Epithelial cell of esophagus (primary cell): ENCODE results near the gene PLOD2.

Experiments used
- DNase-seq: peaks from one replicate; pipeline ENCODE4 v3.0.0; 2010; ENCODE audit warnings: low read depth
- H3K4me3 ChIP-seq: 2 replicates; pipeline ENCODE4 v1.5.1; 2011; ENCODE audit warnings: mild to moderate bottlenecking, low read length, control low read depth
- TF ChIP-seq, protein P1 (sequence below): IDR thresholded peaks from 2 replicates; pipeline ENCODE4 v1.5.1; 2011; ENCODE audit warnings: low read depth, mild to moderate bottlenecking, low read length, control low read depth, inconsistent platforms; ENCODE audit not compliant: insufficient read depth; ENCODE audit errors: missing control alignments

PLOD2 gene

DNA sequence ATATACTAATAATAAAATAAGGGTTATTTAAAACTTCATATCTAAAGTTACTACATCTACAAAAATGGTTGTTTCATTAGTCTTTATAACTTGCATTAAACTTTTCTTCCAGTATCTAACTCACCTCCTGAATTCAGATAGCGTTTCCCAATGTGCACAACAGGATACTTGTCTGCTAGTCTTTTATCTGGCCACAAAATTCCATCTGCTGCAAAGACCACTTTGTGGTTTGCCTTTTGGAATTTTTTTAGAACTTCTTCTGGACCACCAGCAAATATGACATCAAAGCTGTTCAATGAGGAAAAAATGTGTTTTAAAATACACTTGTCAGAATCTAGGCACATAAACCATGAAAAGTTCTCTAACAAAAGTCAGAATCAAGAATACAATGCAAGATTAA, 50.8 kb downstream of the PLOD2 start:
- DNase-seq, result no peak
- H3K4me3 ChIP-seq, result no peak overlapping the region
- TF ChIP-seq, protein P1, sequence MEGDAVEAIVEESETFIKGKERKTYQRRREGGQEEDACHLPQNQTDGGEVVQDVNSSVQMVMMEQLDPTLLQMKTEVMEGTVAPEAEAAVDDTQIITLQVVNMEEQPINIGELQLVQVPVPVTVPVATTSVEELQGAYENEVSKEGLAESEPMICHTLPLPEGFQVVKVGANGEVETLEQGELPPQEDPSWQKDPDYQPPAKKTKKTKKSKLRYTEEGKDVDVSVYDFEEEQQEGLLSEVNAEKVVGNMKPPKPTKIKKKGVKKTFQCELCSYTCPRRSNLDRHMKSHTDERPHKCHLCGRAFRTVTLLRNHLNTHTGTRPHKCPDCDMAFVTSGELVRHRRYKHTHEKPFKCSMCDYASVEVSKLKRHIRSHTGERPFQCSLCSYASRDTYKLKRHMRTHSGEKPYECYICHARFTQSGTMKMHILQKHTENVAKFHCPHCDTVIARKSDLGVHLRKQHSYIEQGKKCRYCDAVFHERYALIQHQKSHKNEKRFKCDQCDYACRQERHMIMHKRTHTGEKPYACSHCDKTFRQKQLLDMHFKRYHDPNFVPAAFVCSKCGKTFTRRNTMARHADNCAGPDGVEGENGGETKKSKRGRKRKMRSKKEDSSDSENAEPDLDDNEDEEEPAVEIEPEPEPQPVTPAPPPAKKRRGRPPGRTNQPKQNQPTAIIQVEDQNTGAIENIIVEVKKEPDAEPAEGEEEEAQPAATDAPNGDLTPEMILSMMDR, result no peak

DNA sequence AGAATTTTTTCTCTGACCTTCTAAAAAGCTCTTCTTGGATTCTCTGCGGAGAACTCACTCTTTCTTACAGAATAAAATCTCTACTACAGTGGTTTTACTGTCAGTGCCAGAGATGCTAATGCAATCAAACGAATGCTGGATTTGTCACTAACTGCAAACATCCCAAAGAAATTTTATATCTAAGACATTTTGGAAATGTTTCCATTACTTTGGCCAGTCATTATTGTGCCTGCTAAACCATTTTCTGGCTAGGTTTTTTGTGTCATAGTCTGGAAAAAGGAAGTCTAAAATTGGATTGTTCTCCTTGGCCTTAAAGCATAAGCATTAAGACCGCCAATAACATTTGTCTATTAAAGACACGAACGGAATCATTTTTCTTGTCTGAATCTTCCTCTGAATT, 54.0 kb downstream of the PLOD2 start:
- DNase-seq, result no peak
- TF ChIP-seq, protein P1, result no peak
- no peak overlapping the region for H3K4me3 ChIP-seq

DNA sequence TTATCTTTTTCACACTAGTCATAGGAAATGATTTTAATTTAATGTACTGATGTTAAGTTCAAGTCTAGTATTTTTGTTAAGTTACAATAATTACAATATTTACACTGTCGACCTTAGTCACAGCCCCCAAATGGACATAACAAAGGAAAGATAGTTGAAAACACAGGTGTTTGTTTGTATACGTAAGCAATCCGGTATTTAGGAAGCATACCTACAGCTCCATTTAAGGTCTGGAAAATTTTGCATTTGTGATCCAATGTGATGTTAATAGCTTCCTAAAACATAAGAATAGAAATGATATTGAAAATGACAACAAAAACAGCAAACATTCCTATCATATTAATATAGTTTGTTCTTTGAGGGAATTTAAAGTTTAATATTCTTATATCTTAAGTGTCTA, 56.9 kb downstream of the PLOD2 start:
- H3K4me3 ChIP-seq, result no peak overlapping the region
- DNase-seq, result no peak
- TF ChIP-seq, protein P1, result no peak

DNA sequence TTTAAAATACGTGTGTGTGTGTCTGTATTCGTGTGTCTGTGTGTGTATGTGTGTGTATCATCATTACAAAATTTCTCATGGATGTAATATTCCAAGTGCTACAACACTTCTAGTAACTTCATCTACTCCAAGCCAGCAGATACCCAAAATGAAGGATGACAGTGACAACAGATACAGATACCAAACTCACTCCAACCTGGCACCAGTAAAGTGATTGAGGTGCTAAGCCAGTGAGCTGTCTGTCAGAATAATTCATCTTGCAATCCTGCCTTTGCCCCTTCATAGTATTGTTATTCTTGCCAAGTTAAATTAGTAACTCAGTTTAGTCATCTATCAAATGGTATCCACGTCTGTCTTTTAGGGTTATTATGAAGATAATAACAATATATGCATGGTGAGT, 58.1 kb downstream of the PLOD2 start:
- TF ChIP-seq, protein P1, result no peak
- H3K4me3 ChIP-seq, result no peak overlapping the region
- no peak for DNase-seq

DNA sequence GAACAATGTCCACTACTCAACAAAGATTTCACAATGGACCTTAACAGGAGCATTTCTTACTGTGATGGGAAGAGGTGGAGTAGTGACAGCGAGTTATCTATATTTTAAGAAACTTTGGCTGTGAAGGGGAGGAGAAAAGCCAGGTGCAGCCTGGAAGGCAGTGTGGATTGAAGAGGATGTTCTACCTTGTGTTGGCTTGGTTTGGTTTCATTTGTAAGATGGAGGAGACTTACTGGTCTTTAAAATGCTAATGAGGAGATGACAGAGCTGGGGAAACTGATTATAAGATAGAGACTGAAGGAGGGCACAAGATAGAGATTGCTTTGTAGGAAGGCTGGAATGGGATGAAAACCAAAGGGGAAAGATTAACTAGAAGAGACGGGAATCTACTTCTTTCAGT, 59.4 kb downstream of the PLOD2 start:
- TF ChIP-seq, protein P1, result no peak
- no peak for DNase-seq
- H3K4me3 ChIP-seq, result no peak overlapping the region

DNA sequence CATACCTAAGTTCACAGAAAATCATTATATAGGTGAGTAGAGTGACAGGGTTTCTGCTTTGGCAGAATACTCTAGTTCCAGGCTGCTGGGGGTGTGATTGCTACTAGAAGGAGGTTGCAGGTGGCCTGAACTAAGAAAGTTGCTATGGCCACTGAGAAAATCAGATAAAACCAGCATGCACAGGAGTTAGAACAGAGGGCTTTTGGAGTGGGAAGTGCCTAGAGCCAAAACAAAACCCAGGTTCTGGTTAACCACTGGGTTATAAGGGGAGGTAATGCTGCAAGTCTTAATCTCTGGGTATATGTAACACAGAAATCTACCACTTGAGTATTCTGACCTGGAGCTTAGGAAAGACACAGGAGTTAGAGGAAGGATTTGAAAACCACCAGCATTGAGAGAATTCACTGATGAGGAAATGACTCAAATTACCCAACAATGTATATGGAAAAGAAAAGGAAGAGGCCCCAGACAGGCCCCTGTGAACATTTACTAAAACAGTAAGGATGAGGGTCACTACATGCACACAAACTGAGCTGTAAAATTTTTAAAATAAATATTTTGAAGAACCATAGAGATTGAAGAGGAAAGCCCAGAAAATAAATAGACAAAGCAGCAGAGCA, 60.0 kb downstream of the PLOD2 start:
- H3K4me3 ChIP-seq, result no peak overlapping the region
- DNase-seq, result no peak
- TF ChIP-seq, protein P1, result no peak

DNA sequence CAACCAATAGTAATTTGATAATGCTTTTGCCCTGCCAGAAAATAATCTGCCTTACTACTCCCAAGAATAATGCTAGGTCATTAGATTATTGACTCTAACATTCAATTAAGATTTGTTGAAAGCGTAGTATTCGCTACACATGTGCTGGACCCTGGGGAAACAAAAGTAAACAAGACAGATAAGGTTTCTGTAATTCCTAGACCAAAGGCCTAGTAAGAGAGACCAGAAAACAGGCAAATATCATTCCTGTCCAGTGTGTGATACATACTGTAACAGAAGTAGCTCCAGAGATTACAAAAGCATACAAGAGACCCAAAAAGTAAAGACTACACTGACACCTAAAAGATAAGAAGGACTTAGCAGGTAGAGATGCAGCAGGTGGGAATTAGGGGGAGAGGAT, 60.8 kb downstream of the PLOD2 start:
- no peak for DNase-seq
- TF ChIP-seq, protein P1, result no peak

More for the DNA sequence above, 60.8 kb downstream of the PLOD2 start:
- no peak overlapping the region for H3K4me3 ChIP-seq
